GM23338 (cell line): ENCODE measurements around the gene CD244. TPM values are rescaled to one million over a fixed set of nuclear protein-coding genes. Genes with fewer than 3 reads are reported as not detected.

Source experiments
- ATAC-seq: fragments of 200-7000 bp; cut with Tn5 transposase; 3 replicates; pipeline ENCODE4 v1.9.1; 2020
- DNase-seq: peaks from one replicate; pipeline ENCODE4 v3.0.0-alpha.2; 2015; ENCODE audit warnings: low spot score
- H2AFZ ChIP-seq: fragments of 200-600 bp; sonication (generic); 2 replicates; pipeline ENCODE4 v1.8.0; 2016; ENCODE audit warnings: antibody characterized with exemption, mild to moderate bottlenecking, moderate library complexity
- H3F3A ChIP-seq: fragments of 200-600 bp; sonication (generic); replicated peaks from 2 replicates; pipeline ENCODE4 v1.8.0; 2017; ENCODE audit warnings: antibody characterized with exemption, mixed run types, low read depth
- H3K27ac ChIP-seq: fragments of 200-600 bp; sonication (generic); 2 replicates; pipeline ENCODE4 v1.6.1; 2016; ENCODE audit warnings: low read depth
- H3K27me3 ChIP-seq: fragments of 200-600 bp; sonication (generic); 2 replicates; pipeline ENCODE4 v1.8.0; 2016; ENCODE audit warnings: mild to moderate bottlenecking, mixed run types, moderate library complexity; ENCODE audit not compliant: insufficient read depth
- H3K36me3 ChIP-seq: fragments of 200-600 bp; sonication (generic); 2 replicates; pipeline ENCODE4 v1.8.0; 2016; ENCODE audit warnings: mild to moderate bottlenecking; ENCODE audit not compliant: insufficient read depth
- H3K4me1 ChIP-seq: fragments of 200-600 bp; sonication (generic); 2 replicates; pipeline ENCODE4 v1.8.0; 2016; ENCODE audit warnings: mild to moderate bottlenecking, moderate library complexity; ENCODE audit not compliant: insufficient read depth
- H3K4me2 ChIP-seq: fragments of 200-600 bp; sonication (generic); 2 replicates; pipeline ENCODE4 v1.7.1; 2017; ENCODE audit warnings: mixed run types
- H3K4me3 ChIP-seq: fragments of 200-600 bp; sonication (generic); 2 replicates; pipeline ENCODE4 v1.6.1; 2016; ENCODE audit warnings: mixed run types
- H3K79me2 ChIP-seq: fragments of 200-600 bp; sonication (generic); replicated peaks from 2 replicates; pipeline ENCODE4 v1.8.0; 2017; ENCODE audit warnings: mild to moderate bottlenecking; ENCODE audit not compliant: insufficient read depth
- H3K9me2 ChIP-seq: fragments of 200-600 bp; sonication (generic); 2 replicates; pipeline ENCODE4 v1.8.0; 2017; ENCODE audit not compliant: insufficient read depth
- H4K20me1 ChIP-seq: fragments of 200-600 bp; sonication (generic); replicated peaks from 2 replicates; pipeline ENCODE4 v1.8.0; 2017; ENCODE audit warnings: mild to moderate bottlenecking; ENCODE audit not compliant: insufficient read depth
- H3K27ac Mint-ChIP-seq: 2 replicates; pipeline ENCODE4 v1.8.0; 2020; ENCODE audit warnings: inconsistent platforms, mild to moderate bottlenecking, moderate library complexity, mixed read lengths
- H3K27me3 Mint-ChIP-seq: 3 replicates; pipeline ENCODE4 v1.8.0; 2022; ENCODE audit warnings: low read depth, mild to moderate bottlenecking, moderate library complexity, mixed read lengths, inconsistent platforms; ENCODE audit not compliant: insufficient read depth, poor library complexity
- H3K36me3 Mint-ChIP-seq: 3 replicates; pipeline ENCODE4 v1.8.0; 2021; ENCODE audit warnings: low read depth, mild to moderate bottlenecking, inconsistent platforms, moderate library complexity, mixed read lengths
- H3K4me1 Mint-ChIP-seq: 3 replicates; pipeline ENCODE4 v1.8.0; 2020; ENCODE audit warnings: mild to moderate bottlenecking, inconsistent platforms, mixed read lengths
- H3K4me3 Mint-ChIP-seq: 3 replicates; pipeline ENCODE4 v1.8.0; 2021; ENCODE audit warnings: moderate library complexity, mild to moderate bottlenecking, inconsistent platforms, mixed read lengths
- H3K9me3 Mint-ChIP-seq: 3 replicates; pipeline ENCODE4 v1.8.0; 2020; ENCODE audit warnings: moderate library complexity, mild to moderate bottlenecking, inconsistent platforms, mixed read lengths
- CREB1 ChIP-seq: fragments of 250-450 bp; sonication (Bioruptor Pico); IDR thresholded peaks from 2 replicates; pipeline ENCODE4 v1.5.0; 2020; ENCODE audit warnings: low read depth, mild to moderate bottlenecking, moderate library complexity
- EZH2phosphoT487 ChIP-seq: fragments of 200-600 bp; sonication (generic); IDR thresholded peaks from one replicate; pipeline ENCODE4 v1.8.1; 2018; ENCODE audit warnings: antibody characterized with exemption; ENCODE audit not compliant: unreplicated experiment
- NANOG ChIP-seq: IDR thresholded peaks from 2 replicates; pipeline ENCODE4 v1.6.1; 2016; ENCODE audit warnings: antibody characterized with exemption, borderline replicate concordance
- POLR2AphosphoS5 ChIP-seq: IDR thresholded peaks from 2 replicates; pipeline ENCODE4 v1.6.1; 2016; ENCODE audit warnings: antibody characterized with exemption, low read depth
- STAT1 ChIP-seq: IDR thresholded peaks from one replicate; pipeline ENCODE4 v1.6.1; 2016; ENCODE audit warnings: antibody characterized with exemption; ENCODE audit not compliant: unreplicated experiment
- ZNF331 ChIP-seq: fragments of 250-450 bp; sonication (Bioruptor Pico); IDR thresholded peaks from 2 replicates; pipeline ENCODE4 v1.5.0; 2020; ENCODE audit warnings: low read depth, mild to moderate bottlenecking, moderate library complexity
- polyA plus RNA-seq: library from polyadenylated mRNA; unstranded; fragments of >200 nt; fragmentation: Nextera tagmentation; extraction: Ambion mirVana; gene quantifications from 2 replicates; pipeline ENCODE4 v1.2.1, GENCODE V29; 2016
- total RNA-seq: library from RNA; depleted of rRNA; stranded (reverse); fragments of >200 nt; shearing (Covaris generic); gene quantifications from 2 replicates; pipeline ENCODE4 v1.2.3, GENCODE V29; 2014
- TF ChIP-seq, protein P1 (sequence below): IDR thresholded peaks from 2 replicates; pipeline ENCODE4 v1.6.1; 2016; ENCODE audit warnings: antibody characterized with exemption
- TF ChIP-seq, protein P2 (sequence below): fragments of 250-450 bp; sonication (Bioruptor Pico); IDR thresholded peaks from 2 replicates; pipeline ENCODE4 v1.5.0; 2020; ENCODE audit warnings: mild to moderate bottlenecking, moderate library complexity

The CD244 gene
- total and polyA plus RNA-seq, 2 experiments from 2014 or later: not detected

DNA sequence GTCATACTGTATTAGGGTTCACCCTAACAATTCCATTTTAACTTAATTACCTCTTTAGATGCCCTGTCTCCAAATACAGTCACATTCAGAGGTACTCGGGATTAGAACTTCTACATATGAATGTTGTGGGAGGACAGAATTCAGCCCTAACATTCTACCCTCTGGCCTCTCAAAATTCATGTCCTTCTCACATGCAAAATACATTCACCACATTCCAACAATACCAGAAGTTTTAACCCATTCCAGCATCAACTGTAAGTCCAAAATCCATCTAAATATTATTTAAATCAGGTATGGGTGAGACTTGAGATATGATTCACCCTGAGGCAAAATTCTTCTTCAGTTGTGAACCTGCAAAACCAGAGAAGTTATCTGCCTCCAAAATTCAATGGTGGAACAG lies 52.2 kb downstream of the CD244 start:
- Histone ChIP-seq H3K4me2 (peak overlapping the region; percentile 56), H3K79me2 (no peaks in the 10 kb centered on the region), H3K36me3 (no peaks in the 10 kb centered on the region; the same call in 1 of the 2 replicates), H3K27ac (peak overlapping the region; percentile 67; the same call in 1 of the 2 replicates), H3F3A (no peaks in the 10 kb centered on the region), H3K9me2 (peaks cover 17% of the 10 kb centered on the region; the same call in 1 of the 2 replicates), H3K4me3 (no peak overlapping the region), H3K27me3 (no peaks in the 10 kb centered on the region), H4K20me1 (no peaks in the 10 kb centered on the region), H3K4me1 (peaks cover 20% of the 10 kb centered on the region; the same call in 1 of the 2 replicates), H2AFZ (peak overlapping the region; percentile 4; the same call in 1 of the 2 replicates)
- Mint-ChIP-seq H3K27me3 (peaks cover 3% of the 10 kb centered on the region), H3K27ac (no peak overlapping the region), H3K36me3 (peaks cover 6% of the 10 kb centered on the region; the same call in 2 of the 3 replicates), H3K4me1 (peaks cover 11% of the 10 kb centered on the region), H3K9me3 (peaks cover 14% of the 10 kb centered on the region), H3K4me3 (no peak overlapping the region)
- peak; percentile 34 for DNase-seq
- no peak for TF ChIP-seq ZNF331 (CRISPR knock-in tag)
- TF ChIP-seq, protein P1, sequence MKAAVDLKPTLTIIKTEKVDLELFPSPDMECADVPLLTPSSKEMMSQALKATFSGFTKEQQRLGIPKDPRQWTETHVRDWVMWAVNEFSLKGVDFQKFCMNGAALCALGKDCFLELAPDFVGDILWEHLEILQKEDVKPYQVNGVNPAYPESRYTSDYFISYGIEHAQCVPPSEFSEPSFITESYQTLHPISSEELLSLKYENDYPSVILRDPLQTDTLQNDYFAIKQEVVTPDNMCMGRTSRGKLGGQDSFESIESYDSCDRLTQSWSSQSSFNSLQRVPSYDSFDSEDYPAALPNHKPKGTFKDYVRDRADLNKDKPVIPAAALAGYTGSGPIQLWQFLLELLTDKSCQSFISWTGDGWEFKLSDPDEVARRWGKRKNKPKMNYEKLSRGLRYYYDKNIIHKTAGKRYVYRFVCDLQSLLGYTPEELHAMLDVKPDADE: no peak
- no peak for TF ChIP-seq STAT1
- TF ChIP-seq, protein P2, sequence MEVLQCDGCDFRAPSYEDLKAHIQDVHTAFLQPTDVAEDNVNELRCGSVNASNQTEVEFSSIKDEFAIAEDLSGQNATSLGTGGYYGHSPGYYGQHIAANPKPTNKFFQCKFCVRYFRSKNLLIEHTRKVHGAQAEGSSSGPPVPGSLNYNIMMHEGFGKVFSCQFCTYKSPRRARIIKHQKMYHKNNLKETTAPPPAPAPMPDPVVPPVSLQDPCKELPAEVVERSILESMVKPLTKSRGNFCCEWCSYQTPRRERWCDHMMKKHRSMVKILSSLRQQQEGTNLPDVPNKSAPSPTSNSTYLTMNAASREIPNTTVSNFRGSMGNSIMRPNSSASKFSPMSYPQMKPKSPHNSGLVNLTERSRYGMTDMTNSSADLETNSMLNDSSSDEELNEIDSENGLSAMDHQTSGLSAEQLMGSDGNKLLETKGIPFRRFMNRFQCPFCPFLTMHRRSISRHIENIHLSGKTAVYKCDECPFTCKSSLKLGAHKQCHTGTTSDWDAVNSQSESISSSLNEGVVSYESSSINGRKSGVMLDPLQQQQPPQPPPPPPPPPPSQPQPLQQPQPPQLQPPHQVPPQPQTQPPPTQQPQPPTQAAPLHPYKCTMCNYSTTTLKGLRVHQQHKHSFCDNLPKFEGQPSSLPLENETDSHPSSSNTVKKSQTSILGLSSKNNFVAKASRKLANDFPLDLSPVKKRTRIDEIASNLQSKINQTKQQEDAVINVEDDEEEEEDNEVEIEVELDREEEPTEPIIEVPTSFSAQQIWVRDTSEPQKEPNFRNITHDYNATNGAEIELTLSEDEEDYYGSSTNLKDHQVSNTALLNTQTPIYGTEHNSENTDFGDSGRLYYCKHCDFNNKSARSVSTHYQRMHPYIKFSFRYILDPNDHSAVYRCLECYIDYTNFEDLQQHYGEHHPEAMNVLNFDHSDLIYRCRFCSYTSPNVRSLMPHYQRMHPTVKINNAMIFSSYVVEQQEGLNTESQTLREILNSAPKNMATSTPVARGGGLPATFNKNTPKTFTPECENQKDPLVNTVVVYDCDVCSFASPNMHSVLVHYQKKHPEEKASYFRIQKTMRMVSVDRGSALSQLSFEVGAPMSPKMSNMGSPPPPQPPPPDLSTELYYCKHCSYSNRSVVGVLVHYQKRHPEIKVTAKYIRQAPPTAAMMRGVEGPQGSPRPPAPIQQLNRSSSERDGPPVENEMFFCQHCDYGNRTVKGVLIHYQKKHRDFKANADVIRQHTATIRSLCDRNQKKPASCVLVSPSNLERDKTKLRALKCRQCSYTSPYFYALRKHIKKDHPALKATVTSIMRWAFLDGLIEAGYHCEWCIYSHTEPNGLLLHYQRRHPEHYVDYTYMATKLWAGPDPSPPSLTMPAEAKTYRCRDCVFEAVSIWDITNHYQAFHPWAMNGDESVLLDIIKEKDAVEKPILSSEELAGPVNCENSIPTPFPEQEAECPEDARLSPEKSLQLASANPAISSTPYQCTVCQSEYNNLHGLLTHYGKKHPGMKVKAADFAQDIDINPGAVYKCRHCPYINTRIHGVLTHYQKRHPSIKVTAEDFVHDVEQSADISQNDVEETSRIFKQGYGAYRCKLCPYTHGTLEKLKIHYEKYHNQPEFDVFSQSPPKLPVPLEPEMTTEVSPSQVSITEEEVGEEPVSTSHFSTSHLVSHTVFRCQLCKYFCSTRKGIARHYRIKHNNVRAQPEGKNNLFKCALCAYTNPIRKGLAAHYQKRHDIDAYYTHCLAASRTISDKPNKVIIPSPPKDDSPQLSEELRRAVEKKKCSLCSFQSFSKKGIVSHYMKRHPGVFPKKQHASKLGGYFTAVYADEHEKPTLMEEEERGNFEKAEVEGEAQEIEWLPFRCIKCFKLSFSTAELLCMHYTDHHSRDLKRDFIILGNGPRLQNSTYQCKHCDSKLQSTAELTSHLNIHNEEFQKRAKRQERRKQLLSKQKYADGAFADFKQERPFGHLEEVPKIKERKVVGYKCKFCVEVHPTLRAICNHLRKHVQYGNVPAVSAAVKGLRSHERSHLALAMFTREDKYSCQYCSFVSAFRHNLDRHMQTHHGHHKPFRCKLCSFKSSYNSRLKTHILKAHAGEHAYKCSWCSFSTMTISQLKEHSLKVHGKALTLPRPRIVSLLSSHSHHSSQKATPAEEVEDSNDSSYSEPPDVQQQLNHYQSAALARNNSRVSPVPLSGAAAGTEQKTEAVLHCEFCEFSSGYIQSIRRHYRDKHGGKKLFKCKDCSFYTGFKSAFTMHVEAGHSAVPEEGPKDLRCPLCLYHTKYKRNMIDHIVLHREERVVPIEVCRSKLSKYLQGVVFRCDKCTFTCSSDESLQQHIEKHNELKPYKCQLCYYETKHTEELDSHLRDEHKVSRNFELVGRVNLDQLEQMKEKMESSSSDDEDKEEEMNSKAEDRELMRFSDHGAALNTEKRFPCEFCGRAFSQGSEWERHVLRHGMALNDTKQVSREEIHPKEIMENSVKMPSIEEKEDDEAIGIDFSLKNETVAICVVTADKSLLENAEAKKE (CRISPR knock-in tag): no peak
- no peak for TF ChIP-seq CREB1 (CRISPR knock-in tag)
- TF ChIP-seq POLR2AphosphoS5: no peak
- no peak for TF ChIP-seq NANOG
- TF ChIP-seq EZH2phosphoT487: no peak
- peak; percentile 28; the same call in 1 of the 3 replicates for ATAC-seq
